OCI-LY1 (cell line): Measurements from ENCODE around the gene AP1M1.

ENCODE experiments used
- H2AFZ ChIP-seq: fragments of 200-600 bp; sonication (generic), shearing (Covaris generic); 2 replicates; pipeline ENCODE4 v1.6.0; 2014; ENCODE audit warnings: antibody characterized with exemption, mild to moderate bottlenecking, low read length
- H3F3A ChIP-seq: fragments of 200-600 bp; sonication (generic), shearing (Covaris generic); 2 replicates; pipeline ENCODE4 v1.6.0; 2014; ENCODE audit warnings: mild to moderate bottlenecking, antibody characterized with exemption, low read length, moderate library complexity; ENCODE audit not compliant: insufficient read depth
- H3K27ac ChIP-seq: fragments of 200-600 bp; sonication (generic); 2 replicates; pipeline ENCODE4 v1.5.1; 2014; ENCODE audit warnings: low read length, mixed run types, mild to moderate bottlenecking, low read depth; ENCODE audit not compliant: poor library complexity, severe bottlenecking
- H3K27me3 ChIP-seq: fragments of 200-600 bp; sonication (generic); 2 replicates; pipeline ENCODE4 v1.6.0; 2014; ENCODE audit warnings: antibody characterized with exemption, mild to moderate bottlenecking, low read length, moderate library complexity; ENCODE audit not compliant: insufficient read depth
- H3K36me3 ChIP-seq: fragments of 200-600 bp; sonication (generic); 2 replicates; pipeline ENCODE4 v1.6.1; 2014; ENCODE audit warnings: mild to moderate bottlenecking, antibody characterized with exemption, low read length, moderate library complexity, mixed read lengths; ENCODE audit not compliant: insufficient read depth
- H3K4me1 ChIP-seq: fragments of 200-600 bp; sonication (generic); 2 replicates; pipeline ENCODE4 v1.5.1; 2014; ENCODE audit warnings: mild to moderate bottlenecking, low read length, moderate library complexity; ENCODE audit not compliant: insufficient read depth, severe bottlenecking
- H3K4me2 ChIP-seq: fragments of 200-600 bp; sonication (generic), shearing (Covaris generic); 2 replicates; pipeline ENCODE4 v1.6.1; 2014; ENCODE audit warnings: low read length
- H3K4me3 ChIP-seq: fragments of 200-600 bp; sonication (generic); 2 replicates; pipeline ENCODE4 v1.5.1; 2014; ENCODE audit warnings: low read length, low read depth, mild to moderate bottlenecking, mixed read lengths; ENCODE audit not compliant: poor library complexity, severe bottlenecking
- H3K79me2 ChIP-seq: fragments of 200-600 bp; shearing (Covaris generic); 2 replicates; pipeline ENCODE4 v1.6.1; 2016; ENCODE audit warnings: mixed run types, low read length, mixed read lengths; ENCODE audit not compliant: insufficient read depth
- H3K9ac ChIP-seq: fragments of 200-600 bp; sonication (generic), shearing (Covaris generic); 2 replicates; pipeline ENCODE4 v1.6.1; 2014; ENCODE audit warnings: mild to moderate bottlenecking, low read length, mixed read lengths
- H3K9me2 ChIP-seq: fragments of 200-600 bp; sonication (generic), shearing (Covaris generic); 2 replicates; pipeline ENCODE4 v1.6.1; 2014; ENCODE audit warnings: low read depth, mild to moderate bottlenecking, low read length, mixed read lengths
- H3K9me3 ChIP-seq: fragments of 200-600 bp; shearing (Covaris generic); 2 replicates; pipeline ENCODE4 v1.6.1; 2014; ENCODE audit warnings: low read length, mixed read lengths
- H4K20me1 ChIP-seq: fragments of 200-600 bp; sonication (generic), shearing (Covaris generic); 2 replicates; pipeline ENCODE4 v1.6.0; 2016; ENCODE audit warnings: mild to moderate bottlenecking, low read length; ENCODE audit not compliant: insufficient read depth
- EZH2 ChIP-seq: fragments of 200-600 bp; sonication (generic), shearing (Covaris generic); IDR thresholded peaks from 2 replicates; pipeline ENCODE4 v1.8.0; 2017; ENCODE audit warnings: borderline replicate concordance, mixed run types, mild to moderate bottlenecking, antibody characterized with exemption, low read length, moderate library complexity, mixed read lengths
- TF ChIP-seq, protein P1 (sequence below): fragments of 200-600 bp; sonication (generic), shearing (Covaris generic); IDR thresholded peaks from 2 replicates; pipeline ENCODE4 v1.5.1; 2017; ENCODE audit warnings: mild to moderate bottlenecking, antibody characterized with exemption, low read length, moderate library complexity, mixed read lengths

Gene AP1M1

DNA sequence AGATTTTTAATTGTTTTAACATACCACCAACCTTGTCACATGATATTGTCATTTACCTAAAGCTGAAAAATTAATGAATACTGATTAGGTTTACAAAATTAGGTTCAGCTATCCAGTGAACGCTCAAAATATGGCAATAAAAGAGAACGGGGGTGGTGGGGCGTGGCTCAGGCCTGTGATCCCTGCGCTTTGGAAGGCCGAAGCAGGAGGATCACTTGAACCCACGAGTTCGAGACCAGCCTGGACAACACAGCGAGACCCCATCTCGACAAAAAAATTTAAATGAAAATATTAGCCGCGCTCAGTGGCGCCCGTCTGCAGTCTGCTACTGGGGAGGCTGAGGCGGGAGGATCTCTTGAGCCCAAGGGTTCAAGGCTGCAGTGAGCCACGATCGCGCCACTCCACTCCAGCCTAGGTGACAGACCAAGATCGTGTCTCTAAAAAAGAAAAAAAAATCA is 13.0 kb upstream of the AP1M1 start:
- no peak overlapping the region for H3K27ac ChIP-seq
- no peaks in the 10 kb centered on the region for H3K79me2 ChIP-seq
- H3K4me3 ChIP-seq: peak overlapping the region; percentile 86
- no peaks in the 10 kb centered on the region; the same call in 1 of the 2 replicates for H3F3A ChIP-seq
- H3K36me3 ChIP-seq: peaks cover 23% of the 10 kb centered on the region; the same call in 1 of the 2 replicates
- H2AFZ ChIP-seq: peak overlapping the region; percentile 34; the same call in 1 of the 2 replicates
- peak overlapping the region; percentile 85 for H3K4me2 ChIP-seq
- H3K9me3 ChIP-seq: no peaks in the 10 kb centered on the region
- peaks cover 29% of the 10 kb centered on the region for H3K4me1 ChIP-seq
- H3K9ac ChIP-seq: peak overlapping the region; percentile 36; the same call in 1 of the 2 replicates
- H3K9me2 ChIP-seq: no peaks in the 10 kb centered on the region
- H3K27me3 ChIP-seq: no peaks in the 10 kb centered on the region; the same call in 1 of the 2 replicates
- H4K20me1 ChIP-seq: no peaks in the 10 kb centered on the region
- TF ChIP-seq EZH2: no peak
- TF ChIP-seq, protein P1, sequence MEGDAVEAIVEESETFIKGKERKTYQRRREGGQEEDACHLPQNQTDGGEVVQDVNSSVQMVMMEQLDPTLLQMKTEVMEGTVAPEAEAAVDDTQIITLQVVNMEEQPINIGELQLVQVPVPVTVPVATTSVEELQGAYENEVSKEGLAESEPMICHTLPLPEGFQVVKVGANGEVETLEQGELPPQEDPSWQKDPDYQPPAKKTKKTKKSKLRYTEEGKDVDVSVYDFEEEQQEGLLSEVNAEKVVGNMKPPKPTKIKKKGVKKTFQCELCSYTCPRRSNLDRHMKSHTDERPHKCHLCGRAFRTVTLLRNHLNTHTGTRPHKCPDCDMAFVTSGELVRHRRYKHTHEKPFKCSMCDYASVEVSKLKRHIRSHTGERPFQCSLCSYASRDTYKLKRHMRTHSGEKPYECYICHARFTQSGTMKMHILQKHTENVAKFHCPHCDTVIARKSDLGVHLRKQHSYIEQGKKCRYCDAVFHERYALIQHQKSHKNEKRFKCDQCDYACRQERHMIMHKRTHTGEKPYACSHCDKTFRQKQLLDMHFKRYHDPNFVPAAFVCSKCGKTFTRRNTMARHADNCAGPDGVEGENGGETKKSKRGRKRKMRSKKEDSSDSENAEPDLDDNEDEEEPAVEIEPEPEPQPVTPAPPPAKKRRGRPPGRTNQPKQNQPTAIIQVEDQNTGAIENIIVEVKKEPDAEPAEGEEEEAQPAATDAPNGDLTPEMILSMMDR: no peak

DNA sequence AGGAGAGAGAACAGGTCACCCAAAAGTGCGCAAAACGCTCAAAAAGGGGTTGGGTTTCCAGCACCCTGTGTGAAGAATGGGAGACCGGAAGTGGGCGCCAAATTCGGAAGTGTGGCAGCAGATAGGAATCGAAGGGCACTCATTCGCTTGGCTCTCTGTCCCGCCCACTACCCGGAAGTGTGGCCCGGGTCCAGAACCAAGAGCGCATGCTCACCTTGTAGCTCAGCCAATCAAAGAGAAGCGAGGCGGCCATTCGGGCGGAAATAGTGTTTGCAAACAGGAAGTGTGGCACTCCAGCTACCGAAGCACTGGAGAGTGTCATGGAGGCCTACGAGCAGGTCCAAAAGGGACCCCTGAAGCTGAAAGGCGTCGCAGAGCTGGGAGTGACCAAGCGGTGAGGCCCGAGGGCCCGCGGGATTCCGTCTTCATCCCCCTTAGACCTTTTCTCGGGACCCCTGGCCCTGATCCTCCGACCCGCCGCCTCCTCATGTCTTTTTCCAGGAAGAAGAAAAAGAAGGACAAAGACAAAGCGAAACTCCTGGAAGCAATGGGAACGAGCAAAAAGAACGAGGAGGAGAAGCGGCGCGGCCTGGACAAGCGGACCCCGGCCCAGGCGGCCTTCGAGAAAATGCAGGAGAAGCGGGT is 12.5 kb upstream of the AP1M1 start, which contains the start of gene FAM32A:
Gene FAM32A, plus strand, starts transcription at position 288 of the 645 bp plus-strand sequence. Its CDS starts 33 bp downstream, at position 321.
- Histone ChIP-seq H3K36me3 (peaks cover 28% of the 10 kb centered on the region), H3K4me1 (peaks cover 29% of the 10 kb centered on the region), H3K4me2 (peak within 1 kb of the TSS; percentile 85), H3K27me3 (no peaks in the 10 kb centered on the region), H3K9me3 (no peaks in the 10 kb centered on the region), H2AFZ (peak within 1 kb of the TSS; percentile 34; the same call in 1 of the 2 replicates), H3F3A (no peaks in the 10 kb centered on the region; the same call in 1 of the 2 replicates), H3K27ac (peak within 1 kb of the TSS; percentile 30), H3K9ac (peak within 1 kb of the TSS; percentile 87), H3K79me2 (no peaks in the 10 kb centered on the region), H3K4me3 (peak within 1 kb of the TSS; percentile 86), H4K20me1 (no peaks in the 10 kb centered on the region), H3K9me2 (no peaks in the 10 kb centered on the region)
- TF ChIP-seq, protein P1: no peak
- no peak for TF ChIP-seq EZH2

DNA sequence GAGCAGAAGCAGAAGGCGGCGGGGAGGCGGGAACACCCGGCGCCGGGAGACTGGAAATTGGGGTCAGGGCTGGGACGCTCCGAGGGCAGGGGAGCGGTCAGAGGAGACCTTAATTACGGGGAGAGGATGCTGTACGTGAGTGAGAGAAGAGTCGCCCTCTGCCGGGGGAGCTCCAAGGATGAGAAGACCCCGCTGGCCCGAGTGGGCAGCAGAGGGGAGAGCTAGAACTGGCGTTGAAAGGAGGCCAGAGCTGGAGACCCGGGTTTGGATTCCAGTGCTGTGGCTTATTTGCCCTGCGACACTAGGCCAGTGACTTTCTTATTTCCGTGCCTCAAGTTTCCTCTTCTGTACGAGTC is 12.0 kb upstream of the AP1M1 start:
- Histone ChIP-seq H3K4me2 (peak overlapping the region; percentile 85), H3K27me3 (no peaks in the 10 kb centered on the region), H3K9ac (peak overlapping the region; percentile 87), H3K79me2 (no peaks in the 10 kb centered on the region), H3K36me3 (peaks cover 33% of the 10 kb centered on the region), H4K20me1 (no peaks in the 10 kb centered on the region), H3K9me3 (no peaks in the 10 kb centered on the region), H3K9me2 (no peaks in the 10 kb centered on the region), H3F3A (no peaks in the 10 kb centered on the region; the same call in 1 of the 2 replicates), H3K4me3 (peak overlapping the region; percentile 86), H3K4me1 (peaks cover 29% of the 10 kb centered on the region), H2AFZ (no peak overlapping the region), H3K27ac (peak overlapping the region; percentile 30)
- no peak for TF ChIP-seq EZH2
- TF ChIP-seq, protein P1: peak; percentile 48; the same call in 1 of the 2 replicates
